Activated CD8-positive, alpha-beta memory T cell treated with anti-CD3 and anti-CD28 coated beads, Interleukin-2, amount 10 ng/mL, durations not matched to agents 7 days and 5 days (primary cell): ENCODE measurements around the gene PFKFB2. TPM values are rescaled to one million over a fixed set of nuclear protein-coding genes. Genes with fewer than 3 reads are reported as not detected.

ENCODE experiments used
- total RNA-seq, 2 experiments: library from RNA; stranded (reverse); gene quantifications; one replicate each; pipeline ENCODE4 v1.2.3, GENCODE V29; 2021

The PFKFB2 gene
- total RNA-seq, 2 experiments from 2014 or later = 2.3 TPM

Other genes starting within 250 kb of the PFKFB2 start
- not detected for gene IL20, start 187.7 kb upstream of the PFKFB2 start, total RNA-seq
- gene IL24, start 155.8 kb upstream of the PFKFB2 start, total RNA-seq = not detected
- gene FCMR, start 131.3 kb upstream of the PFKFB2 start, total RNA-seq = 10 to 100 TPM; 33.0 to 37.2 TPM
- gene PIGR, start 106.8 kb upstream of the PFKFB2 start, total RNA-seq = under 1 TPM; 0.06 to 0.07 TPM
- not detected for gene FCAMR, start 82.8 kb upstream of the PFKFB2 start, total RNA-seq
- gene C1orf116, start 20.5 kb upstream of the PFKFB2 start, total RNA-seq = not detected
- gene YOD1, start 2.1 kb upstream of the PFKFB2 start, total RNA-seq = 1 to 10 TPM; 8.7 to 9.7 TPM
- gene C4BPB, start 35.6 kb downstream of the PFKFB2 start, total RNA-seq = 1 to 10 TPM in 1 of 2 experiments, under 1 TPM in 1; 0.91 to 1.1 TPM
- gene C4BPA, start 51.0 kb downstream of the PFKFB2 start, total RNA-seq = not detected